HEK293T (cell line): ENCODE results near the gene CDH20.

Source experiments
- BHLHE40 ChIP-seq: fragments of 450-650 bp; IDR thresholded peaks from 2 replicates; pipeline ENCODE4 v1.6.1; 2016; ENCODE audit warnings: mild to moderate bottlenecking, moderate library complexity, borderline replicate concordance
- ELF4 ChIP-seq: fragments of 450-650 bp; IDR thresholded peaks from 2 replicates; pipeline ENCODE4 v1.6.1; 2017; ENCODE audit warnings: antibody characterized with exemption
- FOXA1 ChIP-seq: fragments of 450-650 bp; IDR thresholded peaks from 2 replicates; pipeline ENCODE4 v1.6.1; 2016; ENCODE audit warnings: mild to moderate bottlenecking
- FOXK2 ChIP-seq: fragments of 450-650 bp; IDR thresholded peaks from 2 replicates; pipeline ENCODE4 v1.6.1; 2016; ENCODE audit warnings: mild to moderate bottlenecking
- HDGF ChIP-seq: fragments of 450-650 bp; IDR thresholded peaks from 2 replicates; pipeline ENCODE4 v1.6.1; 2017; ENCODE audit warnings: antibody characterized with exemption, borderline replicate concordance
- NFRKB ChIP-seq: fragments of 450-650 bp; IDR thresholded peaks from 2 replicates; pipeline ENCODE4 v1.6.1; 2016; ENCODE audit warnings: mild to moderate bottlenecking, moderate library complexity
- PKNOX1 ChIP-seq: fragments of 450-650 bp; IDR thresholded peaks from 2 replicates; pipeline ENCODE4 v1.6.1; 2016
- SP1 ChIP-seq: fragments of 450-650 bp; IDR thresholded peaks from 2 replicates; pipeline ENCODE4 v1.6.1; 2017
- SUZ12 ChIP-seq: fragments of 450-650 bp; IDR thresholded peaks from 2 replicates; pipeline ENCODE4 v1.6.1; 2016; ENCODE audit warnings: mild to moderate bottlenecking
- TARDBP ChIP-seq: fragments of 450-650 bp; IDR thresholded peaks from 2 replicates; pipeline ENCODE4 v1.6.1; 2016

GRCh38 chr18:61553045-61553659 lies 219.9 kb downstream of the CDH20 start:
- no peak for TF ChIP-seq FOXK2
- no peak for TF ChIP-seq SP1
- TF ChIP-seq PKNOX1: no peak
- TF ChIP-seq SUZ12: no peak
- TF ChIP-seq BHLHE40: no peak
- TF ChIP-seq FOXA1: no peak
- no peak for TF ChIP-seq TARDBP
- no peak for TF ChIP-seq ELF4
- no peak for TF ChIP-seq HDGF
- no peak for TF ChIP-seq NFRKB
